A549 treated with dexamethasone at 1 μM for 4 hours (cell line): ENCODE measurements around the gene MMP3. TPM values are rescaled to one million over a fixed set of nuclear protein-coding genes. Genes with fewer than 3 reads are reported as not detected.

Source experiments
- total RNA-seq: library from RNA; stranded (reverse); fragments of 200-300 nt; extraction: Qiagen RNA extraction; gene quantifications from 5 replicates; pipeline ENCODE4 v1.2.3, GENCODE V29; 2022

The MMP3 gene
- total RNA-seq: 0.46 to 0.47 TPM in 2 of 5 replicates, not detected in the others

DNA sequence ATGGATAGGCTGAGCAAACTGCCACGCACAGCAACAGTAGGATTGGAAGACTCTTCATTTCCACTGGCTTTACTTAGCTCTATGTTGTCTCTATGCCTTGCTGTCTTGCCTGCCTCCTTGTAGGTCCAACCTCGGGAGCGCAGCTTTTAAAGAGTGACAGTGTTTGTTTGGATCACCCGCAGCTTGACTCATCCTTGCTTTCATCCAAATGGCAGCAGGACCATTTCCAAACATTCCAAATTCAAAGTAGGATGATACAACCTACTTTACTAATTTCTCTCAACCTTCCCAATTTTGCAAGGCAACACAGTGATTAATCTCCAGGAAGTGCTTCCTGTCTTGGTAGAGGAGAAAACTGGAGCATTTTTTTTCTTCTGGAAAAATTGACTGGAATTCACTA is at the start of gene MMP3:
MMP3 (minus strand) TSS at position 121 of the 400 bp plus-strand sequence; CDS start at position 58, 63 bp downstream.

DNA sequence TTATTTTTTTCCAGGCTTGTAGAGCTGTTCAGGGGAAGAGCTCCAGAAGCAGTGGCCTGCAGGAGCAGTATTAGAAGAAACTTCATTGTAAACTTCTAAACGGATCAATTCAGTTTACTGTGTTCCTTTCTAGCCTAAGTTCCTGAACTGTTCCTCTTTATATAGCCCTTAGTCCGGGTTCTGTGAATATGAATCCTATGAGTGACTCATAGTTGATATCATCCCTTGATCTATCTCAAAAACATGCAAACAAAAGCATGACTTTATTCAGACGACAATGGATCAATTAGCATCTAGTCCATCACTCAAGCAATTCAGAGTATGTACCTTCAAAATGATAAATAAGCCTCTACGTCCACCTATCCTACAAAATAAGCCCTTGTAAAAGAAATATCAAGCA is 31.4 kb upstream of the MMP3 start, which contains the start of gene MMP12:
MMP12 (minus strand) TSS at position 131 of the 400 bp plus-strand sequence; CDS start at position 86, 45 bp downstream.

DNA sequence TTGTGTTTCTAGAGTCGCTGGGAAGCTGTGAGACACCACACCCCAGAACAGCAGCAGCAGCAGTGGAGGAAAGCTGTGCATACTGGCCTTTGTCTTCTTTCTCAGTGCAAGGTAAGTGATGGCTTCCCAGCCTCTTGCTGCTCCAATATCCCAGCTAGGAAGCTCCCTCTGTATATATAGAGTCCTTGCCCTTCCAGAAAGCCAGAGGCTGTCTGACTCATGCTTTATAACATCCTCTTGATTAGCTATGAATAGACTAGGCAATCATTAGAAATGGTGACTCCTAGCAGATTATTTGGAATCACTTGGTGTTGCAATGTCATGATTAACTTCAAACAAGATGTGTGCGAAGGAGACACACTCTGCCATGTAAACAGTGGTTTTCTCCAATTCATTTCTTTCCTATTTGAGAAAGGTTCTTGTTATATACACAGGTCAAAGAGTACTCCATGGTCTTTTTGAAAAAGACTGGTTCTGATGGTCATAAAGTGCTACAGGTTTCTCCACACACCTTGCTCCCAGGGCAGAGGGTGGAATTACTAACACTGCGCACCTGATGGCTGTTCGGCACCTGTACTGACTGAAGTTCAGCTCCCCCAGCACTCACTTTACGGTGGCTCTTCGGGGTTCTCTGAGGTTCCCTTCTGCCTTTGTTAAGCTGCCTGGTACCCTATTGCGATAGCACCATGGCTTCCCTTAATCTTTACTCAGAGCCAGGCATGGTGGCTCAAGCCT is 45.2 kb downstream of the MMP3 start, which contains the start of gene MMP1:
MMP1 (minus strand) TSS at position 149 of the 735 bp plus-strand sequence; CDS start at position 81, 68 bp downstream.

Other genes with a start within 250 kb of the MMP3 start
- gene MMP20, start 218.3 kb downstream of the MMP3 start, total RNA-seq: not detected in 5 replicates
- not detected in 5 replicates for gene MMP27, start 137.8 kb downstream of the MMP3 start, total RNA-seq
- gene MMP8, start 118.7 kb downstream of the MMP3 start, total RNA-seq: not detected in 5 replicates
- gene MMP10, start 63.0 kb downstream of the MMP3 start, total RNA-seq: 0.53 to 1.6 TPM (median 0.87 TPM) in 5 replicates
- gene MMP1, start 45.4 kb downstream of the MMP3 start, total RNA-seq: 0.50 to 1.3 TPM (median 0.93 TPM) in 5 replicates
- gene MMP12, start 31.4 kb upstream of the MMP3 start, total RNA-seq: 0.04 to 0.12 TPM (median 0.08 TPM) in 4 of 5 replicates, not detected in the other
- not detected in 5 replicates for gene MMP13, start 112.1 kb upstream of the MMP3 start, total RNA-seq
- 57.8 to 68.3 TPM (median 62.1 TPM) in 5 replicates for gene DCUN1D5, start 248.6 kb upstream of the MMP3 start, total RNA-seq